KOPT-K1 (cell line): Measurements from ENCODE around the gene POLD2.
"Not testable (repeated sequence)": the region's sequence is repeated elsewhere in the genome, so short reads cannot be mapped to it uniquely, and the experiment has no call there.

Experiments used
- H3K27ac ChIP-seq: fragments of 200-600 bp; sonication (generic); 2 replicates; pipeline ENCODE4 v1.5.1; 2016; ENCODE audit warnings: antibody characterized with exemption, mild to moderate bottlenecking, low read depth, low read length; ENCODE audit not compliant: poor library complexity, severe bottlenecking
- H3K36me3 ChIP-seq: fragments of 200-600 bp; sonication (generic); 2 replicates; pipeline ENCODE4 v1.5.1; 2017; ENCODE audit warnings: antibody characterized with exemption, mild to moderate bottlenecking, low read length, moderate library complexity; ENCODE audit not compliant: insufficient read depth
- H3K9me3 ChIP-seq: fragments of 200-600 bp; sonication (generic); 2 replicates; pipeline ENCODE4 v1.5.1; 2017; ENCODE audit warnings: antibody characterized with exemption, low read length, mild to moderate bottlenecking; ENCODE audit not compliant: insufficient read depth, poor library complexity, severe bottlenecking

POLD2 gene

GRCh38 chr7:44131173-44132029 is 8.1 kb upstream of the POLD2 start:
- peaks cover 17% of the 10 kb centered on the region for H3K9me3 ChIP-seq
- no peaks in the 10 kb centered on the region for H3K36me3 ChIP-seq
- peak overlapping the region; percentile 16 for H3K27ac ChIP-seq

DNA sequence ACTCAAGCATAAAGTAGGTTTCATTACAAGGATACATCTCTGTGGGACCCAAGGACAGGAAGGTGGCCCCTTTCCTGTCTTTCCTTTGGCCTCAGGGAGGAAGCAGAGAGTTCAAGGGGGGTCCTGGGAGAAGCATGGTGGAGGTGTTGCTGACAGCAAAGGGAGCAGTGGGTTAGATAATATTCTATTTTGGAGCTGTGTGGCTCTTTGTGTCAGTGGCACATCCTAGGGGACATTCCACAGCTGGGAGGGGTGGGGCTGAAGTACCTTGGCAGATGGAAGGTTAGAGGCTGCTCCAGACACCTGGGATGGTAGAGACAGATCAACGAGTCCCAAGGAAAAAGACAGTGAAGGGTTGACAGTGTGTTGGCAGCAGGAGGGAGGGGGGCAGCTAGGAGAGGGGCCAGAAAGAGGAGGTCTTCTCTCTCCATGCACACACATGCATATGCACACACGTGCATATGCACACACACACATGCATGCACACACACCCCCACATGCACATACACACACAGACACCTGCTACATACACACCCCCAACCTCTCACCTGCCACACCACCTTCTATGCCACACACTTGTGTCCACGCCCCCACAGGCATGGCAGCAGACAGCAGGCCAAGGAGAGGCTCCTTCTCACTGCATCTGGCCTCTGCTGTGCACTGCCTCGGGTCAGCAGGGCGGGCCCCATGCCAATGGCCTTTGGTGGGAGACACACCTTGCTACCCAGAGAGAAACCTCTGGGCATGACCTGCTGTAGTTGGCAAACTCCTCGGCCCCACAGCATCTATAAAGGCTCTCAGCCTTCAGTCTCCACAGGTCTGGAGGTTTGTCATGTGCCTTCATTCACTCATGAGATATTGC is 5.6 kb upstream of the POLD2 start:
- peaks cover 18% of the 10 kb centered on the region for H3K9me3 ChIP-seq
- H3K36me3 ChIP-seq: no peaks in the 10 kb centered on the region
- peak overlapping the region; percentile 6 for H3K27ac ChIP-seq

DNA sequence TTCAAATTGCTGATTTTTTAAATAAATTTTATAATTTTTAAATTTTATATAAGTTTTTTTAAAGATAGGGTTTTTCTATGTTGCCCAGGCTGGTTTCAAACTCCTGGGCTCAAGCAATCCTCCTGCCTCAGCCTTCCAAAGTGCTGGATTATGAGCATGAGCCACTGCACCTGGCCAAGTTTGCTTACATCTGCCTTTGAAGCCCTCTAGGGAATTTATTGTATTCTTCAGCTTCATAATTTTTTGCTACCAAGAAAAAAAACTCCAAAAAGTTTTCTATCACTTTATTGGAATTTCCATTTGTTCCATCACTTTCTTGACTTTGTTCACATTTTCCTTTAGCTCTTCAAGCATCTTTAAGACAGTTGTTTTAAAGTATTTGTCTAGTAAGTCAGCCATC is 3.8 kb upstream of the POLD2 start:
- Histone ChIP-seq H3K27ac (no peak overlapping the region), H3K36me3 (peaks cover under 1% of the 10 kb centered on the region), H3K9me3 (peaks cover 18% of the 10 kb centered on the region)

- H3K36me3 ChIP-seq, H3K27ac ChIP-seq: not testable (repeated sequence)
- peaks cover 18% of the 10 kb centered on the region for H3K9me3 ChIP-seq
These were observed 3.2 kb upstream of the POLD2 start for GRCh38 chr7:44126574-44126973.

DNA sequence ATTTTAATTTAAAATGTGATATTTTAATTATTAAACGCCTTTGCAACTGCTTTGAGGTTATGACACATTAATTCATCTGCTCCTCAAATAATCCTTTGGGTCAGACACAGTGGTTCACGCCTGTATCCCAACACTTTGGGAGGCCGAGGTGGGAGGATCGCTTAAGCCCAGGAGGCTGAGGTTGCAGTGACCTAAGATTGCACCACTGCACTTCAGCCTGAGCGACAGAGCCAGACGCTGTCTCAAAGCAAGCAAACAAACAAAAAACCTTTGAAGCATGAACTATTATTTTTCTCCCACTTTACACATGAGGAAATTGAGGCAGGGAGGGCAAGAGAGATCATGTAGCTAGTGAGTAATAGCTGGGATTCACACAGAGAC is 1.5 kb upstream of the POLD2 start:
- no peak overlapping the region for H3K27ac ChIP-seq
- H3K36me3 ChIP-seq: peaks cover 24% of the 10 kb centered on the region
- H3K9me3 ChIP-seq: peaks cover 18% of the 10 kb centered on the region

- peak overlapping the region; percentile 86 for H3K27ac ChIP-seq
These were observed 819 bp downstream of the POLD2 start for GRCh38 chr7:44122529-44122928.

DNA sequence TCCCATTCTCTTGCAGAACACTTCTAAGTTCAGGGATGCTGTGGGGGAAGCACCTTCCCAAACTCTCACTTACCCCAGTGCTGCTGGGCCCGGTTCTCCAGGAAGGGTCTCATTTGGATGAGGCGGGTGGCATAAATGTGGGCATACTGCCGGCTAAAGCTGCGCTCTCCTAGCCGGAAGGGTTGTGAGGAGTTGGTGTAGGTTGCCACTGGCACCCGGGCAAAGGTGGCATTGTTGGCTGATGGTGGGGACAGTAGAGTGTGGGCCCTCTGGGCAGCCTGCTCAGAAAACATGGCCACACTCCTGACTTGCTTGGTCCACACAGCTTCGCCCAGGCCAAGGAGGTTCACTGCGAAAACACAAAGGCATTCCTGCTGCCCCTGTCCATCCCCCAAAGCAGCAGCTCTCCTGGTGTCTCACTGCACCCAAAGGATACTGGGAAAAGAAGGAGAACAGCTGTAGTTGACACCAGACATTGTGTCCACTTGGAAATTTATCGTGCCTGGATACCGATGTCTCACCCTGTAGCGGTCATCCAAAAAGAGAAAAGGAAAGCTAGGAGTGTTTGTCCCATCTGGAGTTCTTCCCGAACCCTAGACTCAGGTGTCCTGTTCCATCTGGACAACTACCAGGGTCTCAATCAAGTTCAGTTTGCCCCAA is 1.5 kb downstream of the POLD2 start:
- Histone ChIP-seq H3K27ac (peak overlapping the region; percentile 86), H3K9me3 (peaks cover 5% of the 10 kb centered on the region), H3K36me3 (peaks cover 54% of the 10 kb centered on the region)

More at GRCh38 chr7:44122529-44122928, 819 bp downstream of the POLD2 start:
- peaks cover 47% of the 10 kb centered on the region for H3K36me3 ChIP-seq
- H3K9me3 ChIP-seq: peaks cover 12% of the 10 kb centered on the region

DNA sequence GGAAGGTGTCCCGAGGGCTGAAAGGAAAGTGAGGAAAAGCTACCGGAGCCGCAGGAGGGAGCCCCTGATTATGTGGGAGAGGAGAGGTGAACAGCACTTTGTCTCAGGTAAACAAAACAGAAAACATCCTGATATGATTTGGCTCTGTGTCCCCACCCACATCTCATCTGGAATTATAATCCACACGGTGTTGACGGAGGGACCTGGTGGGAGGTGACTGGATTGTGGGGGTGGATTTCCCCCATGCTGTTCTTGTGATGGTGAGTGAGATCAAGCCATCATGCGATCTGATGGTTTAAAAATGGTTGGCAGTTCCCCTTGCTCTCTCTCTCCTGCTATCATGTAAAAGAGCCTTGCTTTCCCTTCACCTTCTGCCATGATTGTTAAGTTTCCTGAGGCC is 3.0 kb downstream of the POLD2 start:
- Histone ChIP-seq H3K27ac (peak overlapping the region; percentile 26), H3K36me3 (peaks cover 69% of the 10 kb centered on the region)

DNA sequence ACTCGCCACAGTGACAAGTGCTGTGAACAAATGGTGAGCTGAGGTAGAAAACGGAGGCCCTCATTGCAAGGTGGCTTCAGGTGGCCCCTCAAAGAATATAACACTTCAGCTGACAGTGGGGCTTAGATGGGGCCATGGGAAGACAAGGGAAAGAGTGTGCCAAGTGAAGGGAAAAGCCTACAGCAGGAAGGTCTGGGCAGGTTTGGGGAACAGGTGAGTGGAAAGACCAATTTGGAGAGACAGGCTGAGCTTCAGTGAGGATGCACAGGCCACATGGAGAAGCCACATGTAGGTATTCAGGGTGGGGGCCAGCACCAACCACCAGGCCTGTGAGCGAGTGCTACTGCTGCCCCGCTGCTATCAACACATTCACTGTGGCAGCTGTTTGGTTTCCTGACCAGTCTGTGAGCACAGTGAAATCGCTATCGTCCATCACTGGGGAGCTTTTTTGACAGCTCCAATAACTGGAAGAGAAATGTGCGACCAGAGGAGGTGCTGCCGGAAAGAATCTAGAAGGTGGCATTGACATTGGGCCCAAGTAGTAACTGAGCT is 3.4 kb downstream of the POLD2 start:
- Histone ChIP-seq H3K36me3 (peaks cover 74% of the 10 kb centered on the region), H3K27ac (peak overlapping the region; percentile 26)

More for the DNA sequence above, 3.0 kb downstream of the POLD2 start:
- no peaks in the 10 kb centered on the region for H3K9me3 ChIP-seq

DNA sequence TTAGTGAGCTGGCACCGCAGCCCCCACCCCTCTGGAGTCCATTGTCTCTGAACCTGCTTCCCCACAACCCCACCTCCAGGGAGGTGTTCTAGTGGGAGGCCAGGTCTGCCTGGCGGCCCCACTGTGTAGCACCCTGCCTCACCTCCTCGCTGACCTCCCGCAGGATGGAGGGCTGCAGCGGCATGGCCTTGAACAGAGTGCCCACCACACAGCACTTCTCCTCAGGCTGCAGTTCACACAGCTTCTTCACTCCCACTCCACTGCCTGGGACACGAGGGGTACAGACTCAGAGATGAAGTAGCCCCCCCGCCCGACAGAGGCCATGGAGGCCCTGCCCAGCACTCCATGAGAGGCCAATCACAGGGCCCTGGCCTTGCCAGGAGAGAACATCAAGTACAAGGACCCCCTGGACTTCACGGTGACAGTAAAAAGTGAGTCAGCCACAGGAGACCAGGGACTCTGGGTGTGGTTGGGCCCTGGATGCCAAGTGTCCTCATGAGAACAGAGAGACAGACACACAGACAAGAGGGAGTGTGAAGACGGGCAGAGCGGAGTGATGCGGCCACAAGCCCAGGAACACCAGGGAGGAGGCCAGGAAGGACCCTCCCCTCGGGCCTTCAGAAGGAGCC is 5.4 kb downstream of the POLD2 start:
- Histone ChIP-seq H3K27ac (peak overlapping the region; percentile 39), H3K9me3 (no peaks in the 10 kb centered on the region), H3K36me3 (peaks cover 93% of the 10 kb centered on the region)

More for the DNA sequence above, 3.4 kb downstream of the POLD2 start:
- H3K9me3 ChIP-seq: no peaks in the 10 kb centered on the region

DNA sequence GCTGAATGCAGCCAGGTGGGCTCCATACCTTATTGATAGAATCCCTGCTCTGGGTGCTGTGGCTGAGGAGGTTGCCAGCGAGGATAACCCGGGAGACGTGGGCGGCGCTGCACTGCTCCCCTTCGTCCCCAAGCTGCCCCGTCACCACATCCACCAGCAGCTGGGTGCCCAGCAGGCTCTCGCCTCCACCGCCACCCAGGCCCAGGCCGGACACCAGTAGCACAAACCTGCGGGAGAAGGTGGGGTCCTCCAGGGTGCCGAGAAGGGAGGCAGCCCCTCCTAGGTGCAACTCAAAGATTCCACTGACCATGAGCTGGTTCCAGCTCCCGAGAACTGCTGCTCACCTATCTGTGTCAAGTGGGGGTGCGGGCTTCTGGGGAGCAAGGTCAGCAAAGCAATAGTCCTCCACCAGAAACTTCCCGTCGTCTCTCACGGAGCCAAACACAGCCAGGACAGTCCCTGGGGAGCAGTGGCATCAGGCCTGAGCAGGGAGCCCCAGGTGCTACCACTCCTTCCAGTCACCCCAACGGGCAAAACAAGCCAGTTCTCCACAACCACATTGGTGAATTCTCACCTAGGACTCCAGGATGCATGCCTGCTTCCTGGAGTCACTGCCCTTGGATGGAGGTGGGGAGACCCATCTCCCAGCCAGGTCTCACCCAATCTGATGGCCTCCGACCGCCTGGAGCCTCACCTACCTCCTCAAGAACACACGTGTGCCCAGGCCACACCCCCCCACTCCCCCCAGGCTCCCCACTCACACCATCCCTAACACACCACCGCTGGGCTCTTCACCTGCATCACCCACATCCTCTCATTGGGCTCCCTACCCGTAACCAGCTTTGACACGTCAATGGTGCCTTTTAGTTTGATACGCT is 6.3 kb downstream of the POLD2 start:
- no peaks in the 10 kb centered on the region for H3K9me3 ChIP-seq
- peaks cover 100% of the 10 kb centered on the region for H3K36me3 ChIP-seq
- peak overlapping the region; percentile 44 for H3K27ac ChIP-seq

- H3K36me3 ChIP-seq: peaks cover 100% of the 10 kb centered on the region
- H3K9me3 ChIP-seq: no peaks in the 10 kb centered on the region
- H3K27ac ChIP-seq: peak overlapping the region; percentile 44
These were observed 7.1 kb downstream of the POLD2 start for GRCh38 chr7:44116087-44116788.

DNA sequence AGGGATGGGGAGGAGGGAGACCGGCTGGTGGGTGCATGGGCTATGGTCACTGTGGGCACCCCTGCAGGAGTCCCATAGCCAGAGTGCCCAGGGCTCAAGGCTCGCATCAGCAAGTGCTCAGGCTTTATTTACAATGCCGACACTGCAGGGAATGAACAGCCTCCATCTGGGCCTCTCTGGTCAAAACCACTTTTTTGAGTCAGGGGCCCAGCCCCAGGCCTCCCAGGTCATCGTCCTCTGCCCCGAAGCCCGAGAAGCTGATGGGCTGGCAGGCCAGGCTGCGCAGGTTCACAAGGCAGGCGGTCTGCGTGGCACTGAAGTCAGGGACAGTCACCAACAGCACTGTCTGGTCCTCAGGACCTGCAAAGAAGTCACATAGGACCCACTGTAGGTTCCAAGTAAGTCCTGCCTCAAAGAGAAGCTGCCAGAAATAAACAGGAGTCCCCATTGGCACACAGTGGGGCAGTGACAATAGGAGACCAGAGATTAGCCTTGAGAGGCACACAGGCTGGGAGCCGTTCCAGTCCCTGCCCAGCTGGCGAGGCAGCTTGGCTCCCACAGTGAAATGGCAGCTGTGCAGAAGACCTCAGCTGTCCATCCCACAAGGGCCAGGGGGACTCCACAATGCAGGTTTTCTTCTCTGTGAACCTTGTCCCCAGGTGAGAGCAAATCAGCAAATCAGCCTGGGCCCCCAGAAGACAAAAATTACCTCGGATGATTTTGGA is 8.6 kb downstream of the POLD2 start:
- peaks cover 100% of the 10 kb centered on the region for H3K36me3 ChIP-seq
- peak overlapping the region; percentile 44 for H3K27ac ChIP-seq
- no peaks in the 10 kb centered on the region for H3K9me3 ChIP-seq
